OCI-LY3 (cell line): ENCODE results near the gene PPP1R7.

Source experiments
- H2AFZ ChIP-seq: fragments of 200-600, 300-600 bp; shearing (Covaris generic); 2 replicates; pipeline ENCODE4 v1.6.0; 2014; ENCODE audit warnings: antibody characterized with exemption, low read depth, low read length
- H3K27ac ChIP-seq: fragments of 200-600, 300-600 bp; sonication (generic); 2 replicates; pipeline ENCODE4 v1.5.1; 2014; ENCODE audit warnings: mild to moderate bottlenecking, low read length, moderate library complexity, mixed read lengths
- H3K27me3 ChIP-seq: fragments of 200-600, 300-600 bp; sonication (generic); 2 replicates; pipeline ENCODE4 v1.6.1; 2014; ENCODE audit warnings: low read depth, low read length, mixed read lengths
- H3K36me3 ChIP-seq: fragments of 200-600, 300-600 bp; sonication (generic); replicated peaks from 2 replicates; pipeline ENCODE3; 2014; ENCODE audit warnings: low read depth, low read length, mixed read lengths
- H3K4me1 ChIP-seq: fragments of 300-600, 200-600 bp; sonication (generic); 2 replicates; pipeline ENCODE4 v1.6.1; 2014; ENCODE audit warnings: low read length, mixed read lengths
- H3K4me2 ChIP-seq: fragments of 200-600, 300-600 bp; sonication (generic); 2 replicates; pipeline ENCODE4 v1.6.1; 2014; ENCODE audit warnings: low read length, mixed read lengths
- H3K4me3 ChIP-seq: fragments of 300-600, 200-600 bp; sonication (generic); 2 replicates; pipeline ENCODE4 v1.5.1; 2014; ENCODE audit warnings: antibody characterized with exemption, mild to moderate bottlenecking, low read length, moderate library complexity
- H3K79me2 ChIP-seq: fragments of 300-600, 200-600 bp; shearing (Covaris generic); 2 replicates; pipeline ENCODE4 v1.6.1; 2014; ENCODE audit warnings: mild to moderate bottlenecking, low read length, mixed read lengths
- H3K9ac ChIP-seq: fragments of 300-600, 200-600 bp; shearing (Covaris generic); 2 replicates; pipeline ENCODE4 v1.6.0; 2014; ENCODE audit warnings: mild to moderate bottlenecking, low read length, moderate library complexity
- H3K9me3 ChIP-seq: fragments of 200-600, 300-600 bp; shearing (Covaris generic); 2 replicates; pipeline ENCODE4 v1.6.1; 2014; ENCODE audit warnings: low read length, mixed read lengths; ENCODE audit not compliant: insufficient read depth
- H4K20me1 ChIP-seq: fragments of 200-600, 300-600 bp; sonication (generic); 2 replicates; pipeline ENCODE4 v1.6.1; 2016; ENCODE audit warnings: low read length, mixed read lengths; ENCODE audit not compliant: insufficient read depth
- CTCF ChIP-seq: fragments of 200-600, 300-600 bp; sonication (generic); IDR thresholded peaks from 2 replicates; pipeline ENCODE4 v1.5.1; 2014; ENCODE audit warnings: antibody characterized with exemption, low read length, low read depth
- EZH2phosphoT487 ChIP-seq: fragments of 200-600 bp; shearing (Covaris generic); IDR thresholded peaks from 2 replicates; pipeline ENCODE4 v1.6.1; 2018; ENCODE audit warnings: antibody characterized with exemption, mixed run types, low read depth

Gene PPP1R7

GRCh38 chr2:241202681-241203080 lies 52.4 kb downstream of the PPP1R7 start:
- no peaks in the 10 kb centered on the region for H3K36me3 ChIP-seq
- no peaks in the 10 kb centered on the region for H3K9me3 ChIP-seq
- no peak overlapping the region for H3K4me3 ChIP-seq
- TF ChIP-seq CTCF, result no peak
- H3K27ac ChIP-seq, result no peak overlapping the region
- H3K27me3 ChIP-seq, result no peaks in the 10 kb centered on the region
- H3K79me2 ChIP-seq, result no peaks in the 10 kb centered on the region
- H3K4me2 ChIP-seq, result no peak overlapping the region
- no peak overlapping the region for H2AFZ ChIP-seq
- no peaks in the 10 kb centered on the region for H4K20me1 ChIP-seq
- H3K4me1 ChIP-seq, result no peaks in the 10 kb centered on the region
- no peak overlapping the region for H3K9ac ChIP-seq

- Histone ChIP-seq H3K27me3 (no peaks in the 10 kb centered on the region), H2AFZ (no peak overlapping the region), H3K4me3 (no peak overlapping the region), H3K4me2 (no peak overlapping the region), H3K36me3 (no peaks in the 10 kb centered on the region), H3K9me3 (no peaks in the 10 kb centered on the region), H3K4me1 (no peaks in the 10 kb centered on the region), H3K27ac (no peak overlapping the region), H3K9ac (no peak overlapping the region), H3K79me2 (no peaks in the 10 kb centered on the region), H4K20me1 (no peaks in the 10 kb centered on the region)
- no peak for TF ChIP-seq EZH2phosphoT487
- no peak for TF ChIP-seq CTCF
These were observed 53.1 kb downstream of the PPP1R7 start for GRCh38 chr2:241203218-241204009.

GRCh38 chr2:241204010-241204384 lies 53.7 kb downstream of the PPP1R7 start:
- Histone ChIP-seq H3K36me3 (no peaks in the 10 kb centered on the region), H3K9ac (no peak overlapping the region), H4K20me1 (no peaks in the 10 kb centered on the region), H3K79me2 (no peaks in the 10 kb centered on the region), H3K4me3 (no peak overlapping the region), H3K4me2 (no peak overlapping the region), H3K4me1 (no peaks in the 10 kb centered on the region), H3K27me3 (no peaks in the 10 kb centered on the region), H3K27ac (no peak overlapping the region), H2AFZ (no peak overlapping the region), H3K9me3 (no peaks in the 10 kb centered on the region)
- TF ChIP-seq EZH2phosphoT487, result no peak

DNA sequence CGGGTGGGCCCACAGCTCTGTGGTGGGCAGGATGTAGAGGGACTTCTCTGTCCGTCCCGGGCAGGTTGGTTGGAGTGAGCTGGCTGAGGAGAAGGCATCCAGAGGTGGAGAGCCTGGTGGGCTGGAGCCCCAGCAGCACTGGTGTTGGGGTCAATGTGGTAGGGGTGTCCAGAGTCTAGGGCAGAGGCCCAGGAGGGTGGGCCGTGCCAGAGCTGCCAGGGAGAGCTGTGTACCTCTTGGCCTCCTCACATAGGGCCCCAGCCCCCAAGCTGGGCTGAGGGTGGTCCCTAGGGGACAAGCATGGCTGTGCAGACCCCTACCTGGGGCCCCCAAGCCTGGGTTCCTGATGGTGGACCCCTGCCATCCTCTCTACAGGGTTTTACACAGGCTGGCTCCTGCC lies 54.2 kb downstream of the PPP1R7 start:
- no peaks in the 10 kb centered on the region for H3K9me3 ChIP-seq
- H2AFZ ChIP-seq, result no peak overlapping the region
- no peaks in the 10 kb centered on the region for H4K20me1 ChIP-seq
- H3K9ac ChIP-seq, result no peak overlapping the region
- no peaks in the 10 kb centered on the region for H3K79me2 ChIP-seq
- H3K36me3 ChIP-seq, result no peaks in the 10 kb centered on the region
- no peak overlapping the region for H3K4me2 ChIP-seq
- H3K27ac ChIP-seq, result no peak overlapping the region
- H3K4me3 ChIP-seq, result no peak overlapping the region
- H3K4me1 ChIP-seq, result no peaks in the 10 kb centered on the region
- TF ChIP-seq CTCF, result no peak
- no peak for TF ChIP-seq EZH2phosphoT487
- no peaks in the 10 kb centered on the region for H3K27me3 ChIP-seq
